Gastrocnemius medialis (tissue), 4 donors: ENCODE results near the gene ADGRD1.

Experiments
- POLR2A ChIP-seq, 2 donors: fragments of 450-650 bp; IDR thresholded peaks; one replicate each; pipeline ENCODE4 v1.6.1; 2017; ENCODE audit warnings: antibody characterized with exemption in 2 of 2, mild to moderate bottlenecking in 2 of 2, moderate library complexity in 2 of 2
- TF ChIP-seq, protein P1 (sequence below), 5 experiments: fragments of 450-650 bp in 3 of 5; fragments of 200-600 bp in 2 of 5; sonication (generic) in 2 of 5; IDR thresholded peaks in 4 of 5; conservative IDR thresholded peaks in 1 of 5; 1 replicate in 4 of 5; 2 replicates in 1 of 5; pipeline ENCODE4 v1.5.1; 2016 to 2019; ENCODE audit warnings: antibody characterized with exemption in 5 of 5, mild to moderate bottlenecking in 3 of 5, moderate library complexity in 3 of 5

DNA sequence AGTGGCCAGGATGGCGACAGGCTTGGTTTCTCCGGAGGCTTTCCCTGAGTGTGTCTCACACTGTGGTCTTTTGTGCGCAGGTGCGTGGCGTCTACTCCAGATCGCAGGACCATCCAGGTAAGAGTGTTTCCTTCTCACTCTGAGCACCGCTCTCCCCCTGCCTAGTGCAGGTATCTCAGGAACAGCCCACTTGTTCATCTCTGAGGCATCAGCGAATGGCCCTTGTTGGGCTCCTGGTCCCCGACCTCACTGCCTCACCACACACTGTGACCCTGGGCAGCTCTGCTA is 781 bp downstream of the ADGRD1 start:
- TF ChIP-seq, protein P1, sequence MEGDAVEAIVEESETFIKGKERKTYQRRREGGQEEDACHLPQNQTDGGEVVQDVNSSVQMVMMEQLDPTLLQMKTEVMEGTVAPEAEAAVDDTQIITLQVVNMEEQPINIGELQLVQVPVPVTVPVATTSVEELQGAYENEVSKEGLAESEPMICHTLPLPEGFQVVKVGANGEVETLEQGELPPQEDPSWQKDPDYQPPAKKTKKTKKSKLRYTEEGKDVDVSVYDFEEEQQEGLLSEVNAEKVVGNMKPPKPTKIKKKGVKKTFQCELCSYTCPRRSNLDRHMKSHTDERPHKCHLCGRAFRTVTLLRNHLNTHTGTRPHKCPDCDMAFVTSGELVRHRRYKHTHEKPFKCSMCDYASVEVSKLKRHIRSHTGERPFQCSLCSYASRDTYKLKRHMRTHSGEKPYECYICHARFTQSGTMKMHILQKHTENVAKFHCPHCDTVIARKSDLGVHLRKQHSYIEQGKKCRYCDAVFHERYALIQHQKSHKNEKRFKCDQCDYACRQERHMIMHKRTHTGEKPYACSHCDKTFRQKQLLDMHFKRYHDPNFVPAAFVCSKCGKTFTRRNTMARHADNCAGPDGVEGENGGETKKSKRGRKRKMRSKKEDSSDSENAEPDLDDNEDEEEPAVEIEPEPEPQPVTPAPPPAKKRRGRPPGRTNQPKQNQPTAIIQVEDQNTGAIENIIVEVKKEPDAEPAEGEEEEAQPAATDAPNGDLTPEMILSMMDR (IDR thresholded peaks at IDR 0.05 in 4 of 5, conservative IDR thresholded peaks at IDR 0.05 in 1 of 5), result no peak
- no peak for TF ChIP-seq POLR2A (IDR thresholded peaks at IDR 0.05)
